GM13976 (cell line): ENCODE measurements around the gene OLA1.

Source experiments
- DNase-seq: peaks from one replicate; pipeline ENCODE4 v3.0.0; 2012; ENCODE audit warnings: low spot score
- CTCF ChIP-seq: IDR thresholded peaks from 2 replicates; pipeline ENCODE4 v1.5.1; 2012; ENCODE audit warnings: borderline replicate concordance, mild to moderate bottlenecking; ENCODE audit not compliant: insufficient read depth; ENCODE audit errors: extremely low read depth, missing control alignments, control extremely low read depth
- in situ Hi-C: fragments of 300-500 bp; cut with MboI; formaldehyde crosslinking; loops from one replicate; pipeline ENCODE4 v1.12.0; 2022; ENCODE audit warnings: low sequenced_read_pairs, mixed read lengths, inconsistent platforms; ENCODE audit not compliant: unreplicated experiment

The OLA1 gene

GRCh38 chr2:174205562-174205961, 42.8 kb downstream of the OLA1 start:
- DNase-seq, result no peak
- TF ChIP-seq CTCF, result no peak
- in situ Hi-C loops, result no loop called here

- no peak for DNase-seq
- in situ Hi-C loops, result no loop called here
- no peak for TF ChIP-seq CTCF
Measured at GRCh38 chr2:174202188-174202587, 46.1 kb downstream of the OLA1 start.

GRCh38 chr2:174198846-174199564, 49.3 kb downstream of the OLA1 start:
- in situ Hi-C loops, result no loop called here
- no peak for TF ChIP-seq CTCF
- no peak for DNase-seq

- in situ Hi-C loops, result no loop called here
- DNase-seq, result no peak
- no peak for TF ChIP-seq CTCF
Measured at GRCh38 chr2:174195253-174195652, 53.1 kb downstream of the OLA1 start.

GRCh38 chr2:174193737-174194136, 54.6 kb downstream of the OLA1 start:
- no peak for TF ChIP-seq CTCF
- in situ Hi-C loops, result no loop called here
- no peak for DNase-seq

GRCh38 chr2:174192664-174193063, 55.7 kb downstream of the OLA1 start:
- no peak for TF ChIP-seq CTCF
- DNase-seq, result no peak
- in situ Hi-C loops, result no loop called here

GRCh38 chr2:174191342-174192074, 56.8 kb downstream of the OLA1 start:
- no peak for TF ChIP-seq CTCF
- no peak for DNase-seq
- in situ Hi-C loops, result no loop called here
